ENCODE data around the gene NKAIN4.

Gene NKAIN4

GRCh38 chr20:63293871-63294535, 39.7 kb upstream of the NKAIN4 start:
- H3K4me3 Mint-ChIP-seq: no peak overlapping the region
- H3K27me3 Mint-ChIP-seq (ENCODE audit: low read depth, poor library complexity): peaks cover 38% of the 10 kb centered on the region
- H3K9me3 Mint-ChIP-seq: no peaks in the 10 kb centered on the region
- peaks cover 5% of the 10 kb centered on the region for H3K4me1 Mint-ChIP-seq
- DNase-seq: no peak
- no peak for TF ChIP-seq CTCF (IDR thresholded peaks at IDR 0.05)
- H3K36me3 Mint-ChIP-seq (ENCODE audit: low read depth): no peaks in the 10 kb centered on the region
- no peak overlapping the region for H3K27ac Mint-ChIP-seq

- H3K9me3 Mint-ChIP-seq: no peaks in the 10 kb centered on the region
- H3K4me1 Mint-ChIP-seq: peaks cover 5% of the 10 kb centered on the region
- no peak overlapping the region for H3K27ac Mint-ChIP-seq
- no peak for DNase-seq
- no peak overlapping the region for H3K4me3 Mint-ChIP-seq
- H3K27me3 Mint-ChIP-seq (ENCODE audit: low read depth, poor library complexity): peaks cover 33% of the 10 kb centered on the region
- TF ChIP-seq CTCF (IDR thresholded peaks at IDR 0.05): no peak
- H3K36me3 Mint-ChIP-seq (ENCODE audit: low read depth): no peaks in the 10 kb centered on the region
Observed at GRCh38 chr20:63293456-63293855, 39.2 kb upstream of the NKAIN4 start.

- no peaks in the 10 kb centered on the region for H3K9me3 Mint-ChIP-seq
- no peak within 1 kb of the TSS for H3K4me3 Mint-ChIP-seq
- peaks cover 5% of the 10 kb centered on the region for H3K4me1 Mint-ChIP-seq
- H3K27me3 Mint-ChIP-seq (ENCODE audit: low read depth, poor library complexity): peaks cover 29% of the 10 kb centered on the region
- DNase-seq: no peak
- no peaks in the 10 kb centered on the region for H3K36me3 Mint-ChIP-seq (ENCODE audit: low read depth)
- H3K27ac Mint-ChIP-seq: no peak within 1 kb of the TSS
- no peak for TF ChIP-seq CTCF (IDR thresholded peaks at IDR 0.05)
Observed at GRCh38 chr20:63292904-63293303, 38.6 kb upstream of the NKAIN4 start, which contains the start of gene COL20A1. COL20A1 (plus strand) TSS chr20:63293186; CDS start chr20:63295108, 1,922 bp downstream.

- H3K27ac Mint-ChIP-seq: no peak overlapping the region
- H3K4me1 Mint-ChIP-seq: peaks cover 5% of the 10 kb centered on the region
- H3K9me3 Mint-ChIP-seq: no peaks in the 10 kb centered on the region
- DNase-seq: no peak
- H3K36me3 Mint-ChIP-seq (ENCODE audit: low read depth): no peaks in the 10 kb centered on the region
- no peak for TF ChIP-seq CTCF (IDR thresholded peaks at IDR 0.05)
- no peak overlapping the region for H3K4me3 Mint-ChIP-seq
- H3K27me3 Mint-ChIP-seq (ENCODE audit: low read depth, poor library complexity): peaks cover 25% of the 10 kb centered on the region
Observed at GRCh38 chr20:63292292-63292701, 38.0 kb upstream of the NKAIN4 start.

GRCh38 chr20:63291811-63292210, 37.5 kb upstream of the NKAIN4 start:
- peaks cover 22% of the 10 kb centered on the region for H3K27me3 Mint-ChIP-seq (ENCODE audit: low read depth, poor library complexity)
- H3K27ac Mint-ChIP-seq: no peak overlapping the region
- no peaks in the 10 kb centered on the region for H3K9me3 Mint-ChIP-seq
- TF ChIP-seq CTCF (IDR thresholded peaks at IDR 0.05): no peak
- DNase-seq: no peak
- H3K4me1 Mint-ChIP-seq: peaks cover 5% of the 10 kb centered on the region
- no peak overlapping the region for H3K4me3 Mint-ChIP-seq
- no peaks in the 10 kb centered on the region for H3K36me3 Mint-ChIP-seq (ENCODE audit: low read depth)

Measured in nephron progenitor cell (in vitro differentiated cells).